Loucy (cell line): ENCODE measurements around the gene SEMA6B.

Source experiments
- EZH2phosphoT487 ChIP-seq: fragments of 200-600 bp; IDR thresholded peaks from 2 replicates; pipeline ENCODE4 v1.6.1; 2018; ENCODE audit warnings: antibody characterized with exemption, mild to moderate bottlenecking, moderate library complexity, borderline replicate concordance
- TF ChIP-seq, protein P1 (sequence below): fragments of 200-600 bp; sonication (generic); conservative IDR thresholded peaks from 2 replicates; pipeline ENCODE4 v1.5.1; 2014; ENCODE audit warnings: mild to moderate bottlenecking, antibody characterized with exemption, low read length

DNA sequence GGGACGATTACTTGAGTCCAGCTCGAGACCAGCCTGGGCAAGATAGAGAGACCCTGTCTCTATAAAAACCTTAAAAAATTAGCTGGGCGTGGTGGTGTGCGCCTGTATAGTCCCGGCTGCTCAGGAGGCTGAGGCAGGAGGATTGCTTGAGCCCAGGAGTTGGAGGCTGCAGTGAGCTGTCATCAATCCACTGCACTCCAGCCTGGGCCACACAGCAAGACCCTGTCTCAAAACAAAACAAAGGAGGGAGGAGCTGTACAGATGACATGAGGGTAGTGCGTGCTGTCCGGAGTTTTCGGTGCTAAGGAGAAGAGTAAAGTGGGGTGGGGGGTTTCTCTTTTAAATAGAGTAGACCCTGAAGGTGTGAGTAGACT is 64.8 kb downstream of the SEMA6B start:
- TF ChIP-seq, protein P1, sequence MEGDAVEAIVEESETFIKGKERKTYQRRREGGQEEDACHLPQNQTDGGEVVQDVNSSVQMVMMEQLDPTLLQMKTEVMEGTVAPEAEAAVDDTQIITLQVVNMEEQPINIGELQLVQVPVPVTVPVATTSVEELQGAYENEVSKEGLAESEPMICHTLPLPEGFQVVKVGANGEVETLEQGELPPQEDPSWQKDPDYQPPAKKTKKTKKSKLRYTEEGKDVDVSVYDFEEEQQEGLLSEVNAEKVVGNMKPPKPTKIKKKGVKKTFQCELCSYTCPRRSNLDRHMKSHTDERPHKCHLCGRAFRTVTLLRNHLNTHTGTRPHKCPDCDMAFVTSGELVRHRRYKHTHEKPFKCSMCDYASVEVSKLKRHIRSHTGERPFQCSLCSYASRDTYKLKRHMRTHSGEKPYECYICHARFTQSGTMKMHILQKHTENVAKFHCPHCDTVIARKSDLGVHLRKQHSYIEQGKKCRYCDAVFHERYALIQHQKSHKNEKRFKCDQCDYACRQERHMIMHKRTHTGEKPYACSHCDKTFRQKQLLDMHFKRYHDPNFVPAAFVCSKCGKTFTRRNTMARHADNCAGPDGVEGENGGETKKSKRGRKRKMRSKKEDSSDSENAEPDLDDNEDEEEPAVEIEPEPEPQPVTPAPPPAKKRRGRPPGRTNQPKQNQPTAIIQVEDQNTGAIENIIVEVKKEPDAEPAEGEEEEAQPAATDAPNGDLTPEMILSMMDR = no peak
- no peak for TF ChIP-seq EZH2phosphoT487
